Calu3 (cell line): Measurements from ENCODE around the gene LDLR. TPM values are rescaled to one million over a fixed set of nuclear protein-coding genes. Genes with fewer than 3 reads are reported as not detected.

ENCODE experiments used
- BruUV-seq: library from RNA; stranded (reverse); fragments of 400-500 nt; replicated peaks from 2 replicates; lab custom pipeline; 2021; lab: Mats Ljungman, UMichigan
- CTCF ChIA-PET: fragments of 300-600 bp; sonication (Branson Sonifier 250); formaldehyde crosslinking; loops from one replicate; lab custom pipeline; 2022; ENCODE audit warnings: antibody characterized with exemption; lab: Charles Lee
- DNase-seq: peaks from one replicate; pipeline ENCODE4 v3.0.0; 2022
- H3K27ac Mint-ChIP-seq: one replicate; pipeline ENCODE4 v1.8.0; 2022; ENCODE audit warnings: mixed read lengths; ENCODE audit not compliant: unreplicated experiment
- H3K27me3 Mint-ChIP-seq: one replicate; pipeline ENCODE4 v1.8.0; 2022; ENCODE audit warnings: mixed read lengths; ENCODE audit not compliant: unreplicated experiment
- H3K36me3 Mint-ChIP-seq: one replicate; pipeline ENCODE4 v1.8.0; 2022; ENCODE audit warnings: mild to moderate bottlenecking, moderate library complexity, mixed read lengths; ENCODE audit not compliant: insufficient read depth, unreplicated experiment
- H3K4me1 Mint-ChIP-seq: one replicate; pipeline ENCODE4 v1.8.0; 2022; ENCODE audit warnings: mild to moderate bottlenecking, low read depth, mixed read lengths; ENCODE audit not compliant: unreplicated experiment
- H3K4me3 Mint-ChIP-seq: one replicate; pipeline ENCODE4 v1.8.0; 2022; ENCODE audit warnings: mild to moderate bottlenecking, low read depth, moderate library complexity, mixed read lengths; ENCODE audit not compliant: unreplicated experiment
- H3K9me3 Mint-ChIP-seq: one replicate; pipeline ENCODE4 v1.8.0; 2022; ENCODE audit warnings: low read depth, mixed read lengths; ENCODE audit not compliant: unreplicated experiment
- CTCF ChIP-seq: fragments of 200-600 bp; IDR thresholded peaks from one replicate; pipeline ENCODE4 v1.8.0; 2022; ENCODE audit warnings: antibody characterized with exemption; ENCODE audit not compliant: unreplicated experiment
- intact Hi-C: fragments of 100-400 bp; cut with micrococcal nuclease; formaldehyde crosslinking; loops from one replicate; pipeline ENCODE4 v1.10.0; 2022; ENCODE audit not compliant: unreplicated experiment
- total RNA-seq: library from RNA; stranded (reverse); gene quantifications from 2 replicates; pipeline ENCODE4 v1.2.3, GENCODE V29; 2022

LDLR gene
- total RNA-seq, 1 experiment from 2014 or later, result 289 TPM

GRCh38 chr19:11140896-11141295 lies 51.6 kb downstream of the LDLR start:
- BruUV-seq, result no TSS peak
- intact Hi-C loops, result no loop called here
- Mint-ChIP-seq H3K36me3 (peaks cover 60% of the 10 kb centered on the region), H3K4me1 (peaks cover 12% of the 10 kb centered on the region), H3K9me3 (no peaks in the 10 kb centered on the region), H3K27me3 (no peaks in the 10 kb centered on the region), H3K4me3 (no peak overlapping the region), H3K27ac (no peak overlapping the region)
- CTCF ChIA-PET, result no interaction called here
- no peak for TF ChIP-seq CTCF
- no peak for DNase-seq

GRCh38 chr19:11141937-11142527 lies 52.8 kb downstream of the LDLR start:
- no TSS peak for BruUV-seq
- DNase-seq, result peak; percentile 61
- no peaks in the 10 kb centered on the region for H3K9me3 Mint-ChIP-seq
- CTCF ChIA-PET, result interaction anchor here (1.0 to 1.4 kb wide), 4 partner anchors 10 to 239 kb away, joined by 3 to 5 read pairs (median 4); no protein-coding TSS in a partner anchor
- intact Hi-C loops, result no loop called here
- peak overlapping the region; percentile 58 for H3K27ac Mint-ChIP-seq
- H3K4me1 Mint-ChIP-seq, result peaks cover 12% of the 10 kb centered on the region
- peak; percentile 35 for TF ChIP-seq CTCF
- no peaks in the 10 kb centered on the region for H3K27me3 Mint-ChIP-seq
- peak overlapping the region; percentile 30 for H3K4me3 Mint-ChIP-seq
- peaks cover 55% of the 10 kb centered on the region for H3K36me3 Mint-ChIP-seq

GRCh38 chr19:11142528-11143171 lies 53.4 kb downstream of the LDLR start:
- no TSS peak for BruUV-seq
- peak overlapping the region; percentile 30 for H3K4me3 Mint-ChIP-seq

GRCh38 chr19:11145536-11145924 lies 56.3 kb downstream of the LDLR start:
- H3K4me1 Mint-ChIP-seq, result no peaks in the 10 kb centered on the region
- intact Hi-C loops, result no loop called here
- no peak for TF ChIP-seq CTCF
- CTCF ChIA-PET, result no interaction called here
- BruUV-seq, result no TSS peak
- no peak for DNase-seq
- H3K27me3 Mint-ChIP-seq, result no peaks in the 10 kb centered on the region
- H3K36me3 Mint-ChIP-seq, result peaks cover 29% of the 10 kb centered on the region
- H3K4me3 Mint-ChIP-seq, result no peak overlapping the region
- H3K9me3 Mint-ChIP-seq, result no peaks in the 10 kb centered on the region
- no peak overlapping the region for H3K27ac Mint-ChIP-seq

More at GRCh38 chr19:11142528-11143171, 53.4 kb downstream of the LDLR start:
- H3K27me3 Mint-ChIP-seq, result no peaks in the 10 kb centered on the region
- peak; percentile 93 for DNase-seq
- no peak for TF ChIP-seq CTCF
- H3K4me1 Mint-ChIP-seq, result peaks cover 12% of the 10 kb centered on the region
- peak overlapping the region; percentile 58 for H3K27ac Mint-ChIP-seq
- no peaks in the 10 kb centered on the region for H3K9me3 Mint-ChIP-seq
- CTCF ChIA-PET, result interaction anchor here (1.0 to 1.4 kb wide), 4 partner anchors 10 to 239 kb away, joined by 3 to 5 read pairs (median 4); no protein-coding TSS in a partner anchor
- peaks cover 50% of the 10 kb centered on the region for H3K36me3 Mint-ChIP-seq
- intact Hi-C loops, result no loop called here
